GM12891 (cell line): ENCODE measurements around the gene SIPA1L3.

Experiments
- DNase-seq: peaks from one replicate; pipeline ENCODE4 v3.0.0; 2011; ENCODE audit warnings: low spot score; ENCODE audit not compliant: insufficient read length
- FAIRE-seq: peaks from 2 replicates; lab custom pipeline; 2011; peaks lifted over from hg19 to GRCh38; lab: Jason Lieb, UNC
- PAX5 ChIP-seq: IDR thresholded peaks from 2 replicates; pipeline ENCODE4 v1.6.1; 2011; ENCODE audit warnings: low read length, moderate library complexity, mild to moderate bottlenecking; ENCODE audit not compliant: insufficient read depth, severe bottlenecking
- POLR2A ChIP-seq: IDR thresholded peaks from 2 replicates; pipeline ENCODE4 v1.6.1; 2011; ENCODE audit warnings: low read depth, low read length, control low read depth
- POLR2AphosphoS5 ChIP-seq: IDR thresholded peaks from 2 replicates; pipeline ENCODE4 v1.6.1; 2011; ENCODE audit warnings: low read depth, low read length, control low read depth
- POU2F2 ChIP-seq: IDR thresholded peaks from 2 replicates; pipeline ENCODE4 v1.6.1; 2011; ENCODE audit warnings: low read depth, mild to moderate bottlenecking, control low read depth, low read length, moderate library complexity
- SPI1 ChIP-seq: IDR thresholded peaks from 2 replicates; pipeline ENCODE4 v1.6.1; 2011; ENCODE audit warnings: low read depth, low read length, control low read depth
- TAF1 ChIP-seq: IDR thresholded peaks from 2 replicates; pipeline ENCODE4 v1.6.1; 2011; ENCODE audit warnings: low read depth, low read length, control low read depth

SIPA1L3 gene

DNA sequence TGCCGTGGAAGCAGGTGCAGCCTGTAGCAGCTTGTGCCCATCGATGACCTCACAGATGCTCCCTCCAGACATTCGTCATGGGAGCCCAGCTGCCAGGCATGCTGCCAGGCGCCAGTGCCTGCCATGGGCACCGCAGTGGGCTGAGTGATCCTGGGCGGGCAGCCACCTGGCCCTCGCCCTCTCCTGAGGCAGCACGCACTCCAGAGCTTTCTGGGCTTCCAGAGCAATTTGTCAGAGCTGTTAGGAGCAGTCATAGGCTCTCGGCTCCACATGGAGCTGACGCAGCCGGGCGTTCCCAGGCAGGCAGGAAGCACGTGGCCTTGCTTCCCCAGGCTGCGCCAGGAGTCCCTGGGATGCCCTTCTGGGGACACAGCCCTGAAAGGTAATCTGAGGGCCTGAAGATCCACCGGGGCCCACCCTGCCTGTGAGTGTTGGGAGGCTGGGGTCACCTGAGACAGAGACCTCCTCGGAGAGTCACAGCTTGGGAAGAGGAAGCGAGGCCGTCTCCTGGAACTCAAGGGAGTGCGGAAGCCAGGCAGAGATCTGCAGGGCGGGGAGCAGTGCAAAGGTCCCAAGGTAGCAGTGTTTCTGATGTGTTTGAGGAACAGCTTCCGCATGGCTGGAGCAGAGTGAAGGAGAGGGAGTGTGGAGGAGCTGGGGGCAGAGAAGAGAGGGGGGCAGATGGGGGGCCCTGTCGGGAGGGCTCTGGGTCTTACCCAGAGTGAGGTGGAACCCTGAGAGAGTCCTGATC is 266.5 kb downstream of the SIPA1L3 start:
- DNase-seq (no peak), FAIRE-seq (no peak)

DNA sequence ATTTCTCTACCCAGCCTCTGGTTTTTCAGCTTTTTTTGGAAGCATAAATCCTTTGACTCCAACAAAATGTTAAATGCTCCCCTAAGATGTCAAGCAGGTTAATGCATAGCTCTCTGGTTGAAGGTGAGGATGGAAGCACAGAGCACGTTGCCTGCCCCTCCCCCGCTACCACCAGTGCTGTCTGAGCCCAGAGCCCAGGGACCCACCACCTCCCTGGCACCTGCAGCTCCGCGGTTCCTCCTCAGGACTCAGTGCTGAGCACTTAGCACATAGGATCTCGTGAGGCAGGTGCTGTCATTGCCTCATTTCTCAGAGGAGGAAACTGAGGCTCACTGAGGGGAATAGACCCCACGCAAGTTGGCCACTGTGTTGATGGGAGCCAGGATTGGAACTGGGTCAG is 268.4 kb downstream of the SIPA1L3 start:
- FAIRE-seq = no peak
- no peak for DNase-seq
- TF ChIP-seq TAF1 (no peak), POU2F2 (no peak), POLR2A (no peak), PAX5 (no peak), POLR2AphosphoS5 (no peak), SPI1 (no peak)

More for the DNA sequence above, 266.5 kb downstream of the SIPA1L3 start:
- TF ChIP-seq POLR2A (no peak), TAF1 (no peak), PAX5 (no peak), SPI1 (no peak), POU2F2 (no peak), POLR2AphosphoS5 (no peak)

GRCh38 chr19:38180071-38180470 is 273.1 kb downstream of the SIPA1L3 start:
- TF ChIP-seq POLR2A = no peak
- TF ChIP-seq POU2F2 = no peak
- TF ChIP-seq PAX5 = no peak
- TF ChIP-seq SPI1 = no peak
- FAIRE-seq = no peak
- DNase-seq = no peak

DNA sequence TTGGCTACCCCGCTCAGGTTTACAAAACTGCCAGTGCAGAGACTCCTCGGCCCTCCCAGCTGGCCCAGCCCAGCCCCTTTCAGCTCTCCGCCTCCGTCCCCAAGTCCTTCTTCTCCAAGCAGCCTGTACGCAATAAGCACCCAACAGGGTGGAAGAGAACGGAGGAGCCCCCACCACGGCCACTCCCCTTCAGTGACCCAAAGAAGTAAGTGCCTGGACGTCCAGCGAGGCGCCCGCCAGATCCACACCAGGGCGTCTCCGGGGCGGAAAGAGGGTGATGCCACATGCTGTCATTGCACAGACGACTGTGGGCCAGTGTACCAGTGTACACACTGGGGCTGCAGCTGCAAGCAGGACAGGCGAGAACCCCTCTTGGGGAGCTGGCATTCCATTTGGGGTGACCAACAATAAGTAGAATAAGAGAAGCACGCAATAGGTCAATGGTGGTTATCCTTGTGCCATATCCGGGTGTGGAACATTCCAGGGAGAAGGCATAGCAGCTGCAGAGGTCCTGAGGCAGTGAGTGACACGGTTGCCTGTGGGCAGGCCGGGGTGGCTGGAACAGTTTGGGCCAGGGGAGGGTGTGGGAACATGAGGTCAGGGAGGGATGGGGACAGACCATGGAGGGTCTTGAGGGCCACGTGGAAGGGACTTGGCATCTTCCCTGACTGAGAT is 275.7 kb downstream of the SIPA1L3 start:
- no peak for TF ChIP-seq TAF1
- no peak for TF ChIP-seq SPI1
- TF ChIP-seq POLR2A = no peak
- no peak for TF ChIP-seq POU2F2
- DNase-seq (no peak), FAIRE-seq (no peak)

DNA sequence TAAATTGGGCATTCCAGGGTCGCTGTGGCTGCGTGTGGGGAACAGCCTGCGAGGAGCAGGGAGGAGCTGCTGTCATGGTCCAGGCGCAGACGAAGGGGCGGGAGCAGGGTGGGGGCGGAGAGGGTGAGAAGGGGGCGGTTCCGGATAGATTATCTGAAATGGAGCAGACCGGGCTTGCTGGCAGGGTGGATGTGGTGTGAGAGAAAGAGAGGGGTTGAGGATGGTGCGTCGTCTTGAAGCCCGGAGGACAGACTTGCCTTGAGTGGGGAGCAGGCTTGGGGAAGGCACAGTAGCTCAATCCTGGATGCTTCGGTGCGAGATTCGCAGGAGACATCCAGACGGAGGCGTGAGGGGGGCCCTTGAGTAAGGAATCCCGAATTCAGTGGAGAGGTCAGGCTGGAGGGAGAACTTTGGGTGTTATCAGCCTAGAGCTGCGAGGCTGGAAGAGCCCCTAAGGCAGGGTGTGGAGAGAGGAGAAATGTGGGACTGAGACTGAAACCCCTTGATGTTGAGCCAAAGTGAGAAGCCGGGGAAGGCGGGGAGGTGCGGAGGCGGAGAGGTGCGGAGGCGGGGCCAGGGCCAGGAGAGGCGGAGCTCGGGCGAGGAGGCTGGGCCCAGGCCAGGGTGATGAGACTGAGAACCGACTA is 276.4 kb downstream of the SIPA1L3 start:
- no peak for DNase-seq
- TF ChIP-seq POU2F2 (no peak), PAX5 (no peak), POLR2A (no peak), POLR2AphosphoS5 (no peak), TAF1 (no peak), SPI1 (no peak)
- FAIRE-seq = no peak

DNA sequence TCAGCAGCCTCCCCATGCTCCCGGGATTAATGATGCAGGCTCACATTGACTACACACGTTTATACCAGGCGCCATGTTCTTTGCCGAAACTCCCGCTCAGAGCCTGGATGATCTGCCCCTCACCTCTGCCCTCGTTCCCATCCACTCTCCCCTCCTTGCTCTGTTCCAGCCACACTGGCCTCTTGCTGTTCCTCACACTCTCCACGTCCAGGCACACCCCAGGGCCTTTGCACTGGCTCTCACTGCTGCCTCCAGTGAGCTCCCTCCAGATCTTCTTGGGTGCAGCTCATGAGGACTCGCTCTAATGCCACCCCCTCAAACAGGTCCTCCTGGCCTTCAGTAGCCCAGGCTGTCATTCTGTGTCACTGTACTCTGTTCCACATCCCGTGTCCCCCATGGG is 277.8 kb downstream of the SIPA1L3 start:
- no peak for DNase-seq
- FAIRE-seq = no peak
- TF ChIP-seq POLR2AphosphoS5 (no peak), TAF1 (no peak), POU2F2 (no peak), POLR2A (no peak), SPI1 (no peak), PAX5 (no peak)

- FAIRE-seq (peak; percentile 16), DNase-seq (no peak)
- TF ChIP-seq POLR2A = no peak
These were observed 278.6 kb downstream of the SIPA1L3 start for GRCh38 chr19:38185562-38185961.

DNA sequence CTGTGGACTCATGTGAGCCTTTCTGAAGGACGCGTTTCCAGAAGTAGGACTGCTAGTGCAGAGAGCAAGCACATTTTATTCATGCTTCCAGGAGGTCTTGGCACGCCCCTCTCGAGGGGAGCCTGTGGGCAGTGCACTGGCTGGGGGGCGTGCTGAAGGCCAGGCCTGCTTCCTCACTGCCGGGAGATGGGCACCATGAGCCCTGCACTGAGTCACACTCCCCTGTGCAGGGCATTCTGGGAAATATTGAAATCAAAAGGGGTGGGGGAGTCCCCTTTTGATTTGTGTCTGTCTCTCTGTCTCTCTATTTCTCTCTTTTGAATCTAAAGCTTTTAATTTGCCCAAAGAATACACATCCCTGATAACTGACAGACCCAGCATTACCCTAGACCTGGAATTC is 283.1 kb downstream of the SIPA1L3 start:
- peak; percentile 48 for FAIRE-seq
- TF ChIP-seq SPI1 = no peak
- TF ChIP-seq POU2F2 = no peak
- no peak for TF ChIP-seq TAF1
- no peak for TF ChIP-seq POLR2A
- TF ChIP-seq POLR2AphosphoS5 = no peak
- no peak for TF ChIP-seq PAX5
- DNase-seq = no peak

GRCh38 chr19:38190793-38191192 is 283.8 kb downstream of the SIPA1L3 start:
- TF ChIP-seq POLR2AphosphoS5 (no peak), POU2F2 (no peak), PAX5 (no peak), POLR2A (no peak), TAF1 (no peak), SPI1 (no peak)
- FAIRE-seq = no peak
- DNase-seq = no peak
